Measurements from ENCODE around the gene UVRAG.
"Not testable (repeated sequence)": the region's sequence is repeated elsewhere in the genome, so short reads cannot be mapped to it uniquely, and the experiment has no call there.

Gene UVRAG

DNA sequence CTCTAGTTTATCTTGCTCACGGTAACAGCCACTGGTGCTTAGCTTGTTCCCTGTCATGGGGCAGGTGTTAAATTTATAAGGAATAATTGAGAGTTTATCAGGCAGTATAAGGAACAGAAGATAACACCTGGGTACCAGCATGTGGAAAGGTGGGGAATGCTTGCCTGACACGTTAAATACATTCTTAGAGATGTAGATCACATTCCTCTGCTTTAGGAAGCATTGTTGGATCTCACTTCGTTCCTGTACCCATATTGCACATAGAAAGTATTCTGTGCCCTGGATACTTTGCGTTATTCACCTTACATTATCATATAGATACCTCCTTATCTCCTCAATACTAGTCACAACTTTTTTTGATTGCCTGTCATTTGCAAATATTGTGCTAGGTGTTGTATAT, 114.7 kb downstream of the UVRAG start:
- DNase-seq = no peak

GRCh38 chr11:75930534-75930933, 115.5 kb downstream of the UVRAG start:
- no peak for DNase-seq

DNA sequence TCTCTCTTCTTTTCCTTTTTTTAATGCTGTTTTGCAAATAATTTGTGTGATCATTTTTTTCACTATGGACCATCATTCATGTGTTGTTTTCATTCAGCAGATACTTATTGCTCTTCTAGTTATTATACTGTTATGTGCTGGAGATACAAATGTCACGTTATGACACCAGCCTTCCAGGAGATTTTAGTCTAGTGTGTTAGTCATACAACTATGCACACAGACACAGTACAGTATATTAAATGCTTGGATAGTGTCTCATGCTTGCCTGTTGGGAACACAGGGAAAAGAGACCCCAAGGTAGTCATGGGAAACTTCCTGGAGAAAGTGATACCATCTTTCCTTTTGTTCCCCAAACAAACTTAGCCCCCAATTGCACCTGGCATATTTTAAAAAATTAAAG, 116.1 kb downstream of the UVRAG start:
- no peak for DNase-seq

DNA sequence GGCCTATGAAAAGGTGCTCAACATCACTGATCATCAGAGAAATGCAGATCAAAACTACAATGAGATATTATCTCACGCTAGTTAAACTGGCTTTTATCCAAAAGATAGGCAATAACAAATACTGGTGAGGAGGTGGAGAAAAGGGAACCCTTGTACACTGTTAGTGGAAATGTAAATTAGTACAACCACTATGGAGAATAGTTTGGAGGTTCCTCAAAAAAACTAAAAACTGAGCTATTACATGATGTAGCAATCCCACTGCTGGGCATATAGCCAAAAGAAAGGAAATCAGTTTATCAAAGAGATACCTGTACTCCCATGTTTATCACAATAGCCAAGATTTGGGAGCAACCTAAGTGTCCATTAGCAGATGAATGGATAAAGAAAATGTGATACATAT, 118.7 kb downstream of the UVRAG start:
- not testable (repeated sequence) for DNase-seq

GRCh38 chr11:75934851-75935250, 119.8 kb downstream of the UVRAG start:
- no peak for DNase-seq

DNA sequence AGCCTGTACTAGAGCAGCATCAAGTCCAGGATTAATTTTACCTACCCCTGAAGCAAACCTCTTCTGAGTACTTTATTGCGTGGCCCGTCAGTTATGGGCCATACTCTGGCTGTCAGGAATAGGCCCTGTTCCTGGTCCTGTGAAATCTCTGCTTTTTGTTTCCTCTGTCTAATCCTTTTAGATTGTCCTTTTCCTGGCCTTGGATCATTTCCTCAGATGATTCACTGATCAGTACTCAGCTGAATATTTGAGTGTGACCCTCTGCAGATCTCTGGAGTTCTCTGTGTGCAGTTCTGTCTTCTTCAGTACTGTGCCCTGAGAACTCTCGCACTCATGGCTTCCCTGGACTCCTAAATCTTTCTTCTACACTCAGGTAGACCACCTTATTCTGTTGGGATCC, 123.5 kb downstream of the UVRAG start:
- DNase-seq = no peak

GRCh38 chr11:75939516-75939915, 124.5 kb downstream of the UVRAG start:
- DNase-seq = no peak

- DNase-seq = no peak
These were observed 125.0 kb downstream of the UVRAG start for GRCh38 chr11:75939992-75940391.

GRCh38 chr11:75940911-75941310, 125.9 kb downstream of the UVRAG start:
- no peak for DNase-seq

- no peak for DNase-seq
These were observed 129.5 kb downstream of the UVRAG start for GRCh38 chr11:75944515-75944914.

- no peak for DNase-seq
These were observed 130.4 kb downstream of the UVRAG start for GRCh38 chr11:75945446-75945845.

GRCh38 chr11:75945947-75946346, 130.9 kb downstream of the UVRAG start:
- DNase-seq = no peak

DNA sequence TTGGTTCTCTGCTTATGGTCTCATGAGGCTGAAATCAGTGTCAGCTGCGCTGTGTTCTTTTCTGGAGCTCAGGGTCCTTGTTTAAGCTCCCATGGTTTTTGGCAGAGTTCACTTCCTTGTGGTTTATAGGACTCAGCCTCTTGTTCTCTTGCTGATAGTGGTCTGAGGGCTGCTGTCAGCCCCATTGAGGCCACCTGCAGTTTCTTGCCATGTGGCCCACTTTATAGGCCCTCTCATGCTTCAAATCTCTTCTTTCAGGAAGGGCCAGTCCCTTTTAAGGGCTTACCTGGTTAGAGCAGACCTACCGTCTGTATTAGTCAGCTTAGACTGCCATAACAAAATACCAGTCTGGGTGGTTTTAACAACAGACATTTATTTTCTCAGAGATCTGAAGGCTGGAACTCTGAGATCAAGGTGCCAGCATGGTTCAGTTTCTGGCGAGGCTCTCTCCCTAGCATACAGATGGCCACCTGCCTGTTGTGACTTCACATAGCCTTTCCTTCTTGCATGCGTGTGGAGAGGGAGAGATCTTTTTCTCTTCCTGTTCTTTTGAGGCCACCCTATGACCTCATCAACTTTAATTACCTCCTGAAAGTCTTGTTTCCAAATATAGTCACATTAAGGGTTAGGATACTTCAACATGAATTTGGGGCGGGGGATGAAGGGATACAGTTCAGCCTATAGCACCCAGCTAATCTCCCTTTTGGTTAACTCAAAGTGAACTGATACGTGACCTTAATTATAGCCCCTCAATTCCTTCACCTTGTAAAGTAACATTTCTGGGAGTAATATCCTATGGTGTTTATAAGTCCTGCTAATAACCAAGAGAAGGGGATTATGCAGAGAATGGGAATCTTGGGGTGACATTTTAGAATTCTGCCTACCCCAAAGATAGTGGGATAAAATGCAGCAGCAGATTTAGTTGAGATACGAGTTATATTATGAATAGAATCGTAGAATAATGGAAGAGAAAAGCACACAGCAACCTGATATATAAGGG, 131.8 kb downstream of the UVRAG start:
- DNase-seq = no peak

GRCh38 chr11:75949023-75949672, 134.1 kb downstream of the UVRAG start:
- no peak for DNase-seq

DNA sequence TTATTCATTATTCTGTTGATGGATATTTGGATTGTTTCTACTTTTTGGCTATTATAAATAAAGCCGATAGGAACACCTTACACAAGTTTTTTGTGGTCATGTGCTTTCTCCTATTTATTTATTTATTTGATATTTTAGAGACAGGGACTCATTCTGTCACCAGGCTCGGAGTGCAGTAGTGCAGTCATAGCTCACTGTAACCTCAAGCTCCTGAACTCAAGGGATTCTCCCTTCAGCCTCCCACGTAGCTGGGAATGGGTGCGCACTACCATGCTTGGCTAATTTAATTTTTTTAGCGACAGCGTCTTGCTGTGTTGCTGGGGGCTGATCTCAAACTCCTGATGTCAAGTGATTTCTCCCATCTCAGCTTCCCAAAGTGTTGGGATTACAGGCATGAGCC, 135.1 kb downstream of the UVRAG start:
- no peak for DNase-seq

GRCh38 chr11:75954039-75954438, 139.0 kb downstream of the UVRAG start:
- DNase-seq = no peak

DNA sequence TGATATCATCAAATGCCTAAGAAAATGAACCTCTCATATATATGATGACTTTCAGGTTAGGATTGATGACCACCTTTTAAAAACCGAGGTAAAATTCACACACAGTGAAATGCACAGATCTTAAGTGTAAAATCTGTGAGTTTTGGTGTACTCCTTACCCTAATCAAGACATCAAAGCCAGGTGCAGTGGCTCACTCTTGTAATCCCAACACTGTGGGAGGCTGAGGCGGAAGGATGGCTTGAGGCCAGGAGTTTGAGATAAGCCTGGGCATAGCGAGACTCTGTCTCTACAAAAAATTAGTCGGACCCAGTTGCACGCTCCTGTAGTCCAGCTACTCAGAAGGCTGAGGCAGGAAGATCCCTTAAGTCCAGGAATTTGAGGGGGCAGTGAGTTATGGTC, 140.4 kb downstream of the UVRAG start:
- no peak for DNase-seq

DNA sequence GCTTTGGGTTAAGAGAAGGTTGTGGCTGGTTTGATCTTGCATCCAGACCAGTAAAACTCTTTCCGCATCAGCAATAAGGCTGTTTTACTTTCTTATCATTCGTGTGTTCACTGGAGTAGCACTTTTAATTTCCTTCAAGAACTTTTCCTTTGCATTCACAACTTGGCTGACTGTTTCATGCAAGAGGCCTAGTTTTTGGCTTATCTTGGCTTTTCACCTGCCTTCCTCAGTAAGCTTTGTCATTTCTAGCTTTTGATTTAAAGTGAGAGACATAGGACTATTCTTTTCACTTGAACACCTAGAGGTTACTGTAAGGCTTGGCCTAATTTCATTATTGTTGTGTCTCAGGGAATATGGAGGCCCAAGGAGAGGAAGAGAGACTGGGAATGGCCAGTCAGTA, 144.5 kb downstream of the UVRAG start:
- no peak for DNase-seq

DNA sequence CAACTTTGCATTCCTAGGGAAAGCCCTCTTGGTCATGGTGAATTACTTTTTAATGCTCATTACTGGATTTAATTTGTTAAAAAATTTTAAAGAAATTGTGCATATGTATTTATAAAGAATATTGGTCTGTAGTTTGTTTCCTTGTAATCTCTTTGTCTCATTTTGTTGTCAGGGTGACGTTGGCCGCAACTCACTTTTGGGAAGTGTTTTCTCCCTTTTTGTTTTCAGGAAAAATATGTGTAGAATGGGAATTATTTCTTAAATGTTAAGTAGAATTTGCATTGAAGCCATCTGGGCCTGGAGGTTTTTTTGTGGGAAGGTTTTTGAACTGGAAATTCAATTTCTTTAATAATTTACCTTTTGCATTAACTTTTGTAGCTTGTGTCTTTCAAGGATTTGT, 149.1 kb downstream of the UVRAG start:
- DNase-seq = no peak

- no peak for DNase-seq
These were observed 151.7 kb downstream of the UVRAG start for GRCh38 chr11:75966537-75967287.

GRCh38 chr11:75968021-75968625, 153.1 kb downstream of the UVRAG start:
- DNase-seq = no peak

- DNase-seq = no peak
These were observed 154.8 kb downstream of the UVRAG start for GRCh38 chr11:75969626-75970308.
